NCI-H128 (cell line): ENCODE results near the gene TMEM209.

Experiments used
- DNase-seq: peaks from one replicate; lab custom pipeline; 2025; ENCODE audit not compliant: unreplicated experiment; lab: John Stamatoyannopoulos, UW

TMEM209 gene

DNA sequence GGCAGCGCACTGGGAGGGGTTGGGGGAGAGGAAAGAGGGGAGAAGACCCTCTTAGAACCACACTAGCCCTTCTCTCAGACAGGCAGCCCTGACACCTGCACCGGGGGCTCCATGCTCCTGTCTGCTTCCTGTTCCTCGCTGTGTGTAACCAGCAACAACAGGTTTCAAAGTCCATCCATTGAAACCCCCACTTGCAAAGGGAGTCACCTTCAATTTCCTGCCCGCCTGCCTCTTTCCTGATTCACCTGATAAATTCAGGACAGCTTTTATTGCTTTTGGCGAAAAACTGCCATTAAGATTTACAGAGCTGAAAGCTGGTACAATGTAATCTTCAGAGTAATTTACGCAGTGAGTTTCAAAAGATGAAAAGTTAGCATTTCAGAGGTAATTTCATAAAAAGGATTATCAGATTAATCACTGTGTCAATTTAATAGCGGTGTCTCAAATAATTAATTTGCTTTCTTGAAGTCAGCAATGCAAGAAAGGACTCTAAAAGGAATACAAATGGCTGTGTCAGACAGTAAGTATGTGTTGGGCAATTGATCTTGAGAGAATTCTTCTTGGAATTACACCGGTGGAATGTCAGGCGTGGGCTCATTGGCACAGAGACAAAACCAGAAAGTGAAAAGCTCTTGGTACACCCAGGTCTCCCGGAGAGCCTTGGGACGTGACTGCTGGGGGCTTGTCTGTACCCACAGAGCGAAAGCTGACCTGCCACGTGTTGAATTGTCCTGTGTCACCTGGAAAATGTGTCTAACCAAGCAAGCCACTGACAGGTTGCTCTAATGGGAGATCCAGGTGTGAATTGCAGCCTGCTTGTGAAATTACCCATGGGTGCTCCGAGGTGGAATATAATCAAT lies 60.7 kb downstream of the TMEM209 start:
- no peak for DNase-seq

DNA sequence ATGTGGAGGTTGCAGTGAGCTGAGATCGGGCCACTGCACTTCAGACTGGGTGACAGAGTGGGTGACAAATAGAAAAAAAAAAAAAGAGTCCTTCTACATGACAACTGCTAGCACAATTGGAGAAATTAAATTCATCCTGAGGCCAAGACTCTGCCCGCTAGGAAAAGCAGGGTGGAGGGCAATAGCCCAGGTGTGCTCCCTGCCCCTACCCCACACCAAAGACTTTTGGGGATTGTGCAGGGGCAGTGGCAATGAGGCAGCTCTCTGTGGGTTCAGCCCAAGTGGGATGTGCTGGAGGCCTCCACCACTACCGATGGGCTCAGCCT lies 61.3 kb downstream of the TMEM209 start:
- no peak for DNase-seq

DNA sequence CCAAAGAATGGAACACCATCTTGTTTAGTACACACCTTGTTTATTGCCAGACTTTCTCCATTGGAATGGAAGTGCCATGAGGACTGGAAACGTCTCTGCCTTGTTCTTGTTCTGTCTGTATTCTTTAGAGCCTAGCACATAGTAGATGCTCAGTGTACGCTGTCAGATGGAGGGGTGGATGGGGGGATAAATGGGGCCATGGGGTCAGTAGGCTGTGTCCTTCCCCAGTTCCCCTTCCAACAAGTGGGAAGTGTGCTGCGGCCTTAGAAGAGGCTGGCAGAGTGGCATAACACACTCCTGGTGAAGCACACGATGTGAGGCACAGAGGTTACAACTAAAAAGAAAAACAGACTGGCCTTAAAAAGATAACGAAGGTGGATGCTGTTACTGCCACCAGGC lies 61.9 kb downstream of the TMEM209 start:
- DNase-seq = no peak

DNA sequence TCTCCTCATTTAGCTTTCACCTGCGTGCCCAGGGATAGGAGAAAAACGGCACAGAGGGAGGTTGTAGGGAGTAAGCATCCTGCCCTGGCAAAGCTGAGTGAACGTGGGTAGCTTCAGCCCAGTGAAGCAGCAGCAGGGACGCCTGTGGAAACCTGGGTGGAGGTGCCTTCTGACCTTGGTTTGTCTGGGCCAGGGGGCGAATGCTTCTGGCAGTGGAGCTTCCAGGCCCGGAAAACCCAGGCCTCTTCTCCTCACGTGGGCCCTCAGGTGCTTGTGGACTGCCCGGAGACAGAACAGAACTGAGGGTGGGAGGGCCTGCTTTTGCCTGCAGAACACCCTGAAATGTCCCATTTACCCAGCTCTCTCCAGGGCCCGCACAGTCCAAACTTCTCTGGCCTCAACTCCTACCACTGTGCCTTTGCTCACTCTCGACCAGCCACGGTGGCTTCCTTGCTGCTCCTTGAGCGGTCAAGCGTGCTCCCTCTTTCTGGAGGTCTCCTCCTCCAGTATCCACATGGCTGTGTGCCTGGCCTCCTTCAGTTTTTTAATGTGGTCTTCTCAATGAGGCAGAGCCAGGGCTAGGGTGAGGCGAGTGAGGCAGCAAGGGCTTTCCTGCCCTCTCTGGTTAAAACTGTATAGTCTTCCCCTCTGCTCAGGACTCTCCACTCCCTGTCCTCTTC lies 62.4 kb downstream of the TMEM209 start:
- no peak for DNase-seq

DNA sequence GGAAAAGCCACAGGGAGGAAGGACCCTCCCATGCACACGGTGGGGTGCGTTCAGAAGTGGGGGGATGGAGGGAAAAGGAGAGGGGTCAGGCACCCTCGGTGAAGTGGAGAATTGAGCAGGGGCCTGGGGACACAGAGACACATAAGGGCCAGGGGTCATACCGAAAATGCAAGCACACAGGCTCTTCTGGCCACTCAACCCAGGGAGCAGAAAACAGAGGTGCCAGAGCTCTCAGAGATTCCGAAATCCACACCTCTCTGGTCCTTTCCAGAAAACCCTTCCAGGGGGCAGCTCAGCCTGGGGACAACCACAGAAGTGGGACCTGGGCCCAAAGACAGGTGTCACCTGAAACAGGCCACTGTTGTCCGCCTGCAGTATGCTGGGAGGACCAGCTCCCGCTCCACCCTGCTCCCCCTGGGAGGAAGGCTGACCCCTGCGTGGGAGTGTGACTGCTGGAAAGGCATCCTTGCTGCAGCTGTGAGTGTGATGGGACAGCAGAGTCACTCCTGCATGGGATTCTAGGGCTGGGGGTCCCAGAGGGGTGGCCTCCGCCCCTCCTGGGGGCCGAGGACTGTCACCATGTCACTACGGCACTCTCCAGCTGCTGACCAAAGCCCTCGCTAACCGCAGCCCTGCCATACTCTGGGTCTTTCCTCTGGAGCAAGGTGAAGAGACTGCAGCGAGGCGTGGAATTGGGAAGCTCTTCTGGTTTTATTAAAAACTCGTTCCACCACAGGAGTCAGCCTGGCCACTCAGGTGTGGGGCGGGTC lies 63.1 kb downstream of the TMEM209 start:
- DNase-seq = no peak

DNA sequence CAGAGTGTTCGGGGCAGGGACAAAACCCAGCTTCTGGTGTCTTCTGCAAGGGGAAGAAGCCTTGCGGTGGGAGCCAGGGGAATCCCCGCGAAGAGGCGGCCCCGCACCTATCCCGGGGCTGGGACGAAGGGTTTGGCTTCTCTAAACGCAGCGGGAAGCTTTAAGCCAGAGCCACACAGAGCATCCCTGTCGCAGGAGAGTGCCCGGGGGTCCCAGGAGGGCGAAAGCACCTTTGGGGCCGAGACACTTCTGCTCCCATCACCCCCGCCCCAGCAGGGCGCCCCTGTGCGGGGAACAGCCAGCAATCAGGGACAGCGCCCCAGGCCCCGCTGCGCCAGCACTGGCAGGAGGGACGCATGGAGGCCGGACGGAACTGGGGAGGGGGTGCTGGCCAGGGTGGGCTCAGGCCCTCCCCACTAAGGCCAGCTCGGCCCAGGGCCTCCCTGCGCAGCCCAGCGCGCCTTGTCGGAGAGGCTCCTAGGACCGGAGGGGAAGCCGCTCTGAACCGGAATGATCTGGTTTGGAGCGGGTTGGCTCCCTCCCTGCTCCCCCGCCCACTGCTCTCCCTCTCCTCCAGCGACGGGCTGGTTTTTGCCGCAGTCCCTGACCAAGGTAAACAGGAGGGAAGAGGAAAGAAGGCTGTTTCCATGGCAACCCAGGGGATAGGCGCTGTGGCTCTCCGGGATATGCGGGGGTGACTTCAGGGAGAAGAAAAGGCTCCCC lies 63.9 kb downstream of the TMEM209 start:
- no peak for DNase-seq

DNA sequence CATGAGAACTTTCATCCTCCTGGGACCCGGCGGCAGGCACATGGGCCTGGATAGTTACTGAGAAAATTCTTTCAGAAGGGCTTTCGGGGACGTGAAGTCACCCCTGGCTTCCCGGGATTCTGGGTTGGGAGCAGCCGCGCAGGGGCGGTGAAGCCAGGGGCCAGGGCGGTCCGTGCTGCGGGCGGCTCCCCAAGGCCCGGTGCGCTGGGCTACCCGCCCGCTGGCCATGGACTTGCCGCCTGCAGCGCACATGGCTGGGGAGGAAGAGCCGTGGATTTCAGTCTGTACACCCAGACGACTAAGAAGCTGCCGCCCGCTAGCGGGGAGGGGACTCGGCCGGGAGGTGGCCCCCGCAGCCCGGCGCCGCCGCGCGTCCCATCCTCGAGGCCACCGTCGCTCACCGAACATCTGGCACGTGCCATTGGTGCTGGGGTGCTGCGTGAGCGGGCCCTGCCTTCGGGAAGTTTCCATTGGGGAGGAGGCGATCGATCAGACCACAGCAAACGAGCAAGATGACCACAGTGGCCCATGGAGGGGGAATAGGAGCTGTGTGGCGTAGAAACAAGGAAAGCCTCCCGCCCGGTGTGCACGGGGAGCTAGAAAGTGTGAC lies 64.5 kb downstream of the TMEM209 start:
- no peak for DNase-seq

DNA sequence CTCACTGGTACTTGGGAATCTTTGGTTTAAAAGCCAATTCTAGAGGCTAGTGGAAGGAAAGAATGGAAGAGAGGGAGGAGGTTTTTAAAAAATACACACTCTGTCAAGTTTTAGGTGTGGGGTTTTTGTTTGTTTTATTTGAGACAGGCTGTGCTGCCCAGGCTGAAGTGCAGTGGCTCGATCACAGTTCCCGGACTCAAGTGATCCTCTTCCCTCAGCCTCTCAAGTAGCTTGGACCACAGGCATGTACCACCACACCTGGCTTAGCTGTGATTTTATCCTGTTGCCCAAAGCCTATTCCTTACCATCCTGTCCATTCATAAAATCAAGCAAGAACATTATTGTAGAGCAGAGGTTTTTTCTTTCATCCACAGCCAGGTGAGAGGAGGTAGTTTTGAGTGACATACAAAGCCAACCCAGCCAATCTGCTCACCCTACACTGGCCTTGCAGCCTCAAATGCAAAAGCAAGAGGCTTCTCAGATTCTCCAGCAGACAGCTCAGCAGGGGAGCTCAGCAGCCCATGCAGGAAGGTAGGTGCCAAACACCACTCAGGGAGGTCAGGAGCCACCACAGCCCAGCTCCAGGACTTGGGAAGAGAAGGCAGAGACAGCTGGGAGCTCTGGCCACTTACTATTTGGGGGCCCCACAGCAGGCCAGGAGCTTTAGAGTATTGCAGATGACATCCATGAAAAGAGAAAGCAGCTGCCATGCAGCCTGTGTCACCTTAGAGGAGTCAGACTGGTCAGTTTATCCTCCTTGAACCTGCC lies 65.8 kb downstream of the TMEM209 start:
- DNase-seq = no peak

DNA sequence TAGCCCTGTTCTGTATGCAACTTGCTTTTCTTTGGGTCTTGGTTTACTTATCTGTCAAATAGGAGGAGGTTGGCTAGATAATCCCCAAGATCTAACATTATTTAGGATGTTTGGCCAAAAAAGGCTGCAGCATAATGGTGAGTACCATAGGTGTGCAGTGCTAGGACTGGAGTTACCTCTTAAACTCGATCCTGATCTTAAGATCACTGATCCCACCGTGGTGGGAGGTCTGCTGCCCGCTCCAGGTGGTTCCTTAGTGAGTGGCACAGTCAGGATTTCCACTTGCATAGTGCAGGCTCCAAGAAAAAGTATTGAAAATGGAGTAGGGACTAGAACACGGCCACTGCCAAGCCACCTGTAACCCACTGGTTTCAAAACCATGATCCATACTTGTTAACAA lies 68.0 kb downstream of the TMEM209 start:
- no peak for DNase-seq

DNA sequence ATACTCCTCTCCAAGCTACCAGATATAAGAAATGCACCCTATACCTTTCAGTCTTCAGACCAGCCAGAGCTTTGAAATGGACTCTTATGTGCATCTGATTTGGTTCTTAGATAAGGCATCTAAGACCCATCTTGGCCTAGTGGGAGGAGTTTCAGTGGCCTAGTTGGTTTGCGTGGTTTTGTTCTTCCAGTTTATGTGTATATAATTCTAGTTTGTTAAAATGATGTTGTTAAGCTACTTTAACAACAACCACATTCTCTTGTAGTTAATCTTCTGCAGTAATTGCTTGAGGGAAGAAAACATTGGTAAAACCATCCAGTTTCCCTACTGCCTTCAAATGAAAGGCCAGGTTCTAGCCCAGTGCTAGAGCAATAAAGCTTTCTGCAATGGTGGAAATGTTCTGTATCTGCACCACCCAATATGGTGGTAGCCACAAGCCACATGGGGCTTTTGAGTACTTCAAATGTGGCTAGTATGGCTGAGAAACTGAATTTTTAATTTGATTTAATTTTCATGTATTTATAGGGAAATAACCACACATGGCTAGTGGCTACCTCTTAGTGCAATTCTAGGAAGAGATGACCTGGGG lies 68.5 kb downstream of the TMEM209 start:
- DNase-seq = no peak

DNA sequence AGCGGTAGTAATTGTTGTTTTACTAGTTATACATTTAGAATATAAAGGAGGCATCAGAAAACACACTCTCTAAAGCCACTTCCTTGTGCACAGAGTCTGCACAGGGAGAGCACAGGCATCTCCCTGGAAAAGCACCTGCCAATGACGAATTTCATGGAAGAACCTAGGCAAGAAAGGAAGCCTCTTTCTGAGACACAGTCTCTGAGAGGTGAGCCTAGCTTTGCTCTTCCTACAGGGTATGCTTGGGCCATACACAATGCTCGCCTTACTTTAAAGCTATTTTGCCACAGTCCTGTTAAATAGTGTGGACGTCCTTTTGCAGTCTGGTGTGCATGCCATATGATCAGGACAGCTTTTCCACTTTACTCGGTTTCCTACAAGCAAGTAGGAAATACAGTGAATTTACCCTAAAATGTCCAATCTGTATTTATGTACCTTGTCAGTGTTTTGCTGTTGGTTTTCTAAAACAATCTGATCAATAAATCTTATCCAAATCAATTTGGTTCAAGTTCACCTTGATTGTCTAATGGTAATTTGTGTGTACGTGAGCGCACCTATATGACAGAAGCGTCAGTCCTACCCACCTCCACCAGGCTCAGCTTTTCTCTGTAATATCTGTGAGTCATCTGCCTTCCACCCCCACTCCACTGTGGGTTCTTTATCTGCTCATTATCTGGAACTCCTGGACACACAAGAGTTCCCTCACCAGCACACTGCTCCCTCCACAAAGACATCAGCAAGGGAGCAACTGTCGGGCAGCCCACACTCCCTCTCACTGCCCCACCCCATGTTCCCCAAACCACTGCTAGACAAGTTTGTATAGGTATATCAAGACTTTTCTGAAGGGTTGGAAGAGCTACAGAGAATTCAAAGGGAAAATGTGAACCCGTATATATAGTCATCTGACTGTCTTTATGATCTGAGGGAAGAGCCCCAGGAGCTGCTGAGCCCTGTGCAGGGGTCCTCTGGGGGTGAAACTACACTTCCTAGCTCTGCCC lies 69.7 kb downstream of the TMEM209 start:
- DNase-seq = no peak

DNA sequence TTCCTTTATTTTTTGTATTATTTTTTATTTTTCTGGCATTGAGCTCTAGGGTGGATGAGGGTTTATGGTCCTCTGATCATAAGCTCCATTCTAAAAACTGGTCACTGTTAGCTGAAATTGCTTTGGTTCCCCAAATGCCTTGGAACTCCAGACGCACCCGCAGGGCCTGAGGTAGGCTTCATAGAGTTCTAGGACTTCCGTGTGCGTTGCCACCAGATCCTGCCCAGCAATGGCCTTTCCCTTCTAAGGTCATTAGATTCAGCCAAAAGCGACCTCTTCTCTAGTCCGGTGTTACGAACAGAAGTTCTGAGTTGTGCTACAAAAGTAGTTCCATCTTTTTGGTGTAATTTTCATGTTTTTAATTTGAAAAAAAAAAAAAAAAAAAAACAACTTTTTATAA lies 70.5 kb downstream of the TMEM209 start:
- DNase-seq = no peak

DNA sequence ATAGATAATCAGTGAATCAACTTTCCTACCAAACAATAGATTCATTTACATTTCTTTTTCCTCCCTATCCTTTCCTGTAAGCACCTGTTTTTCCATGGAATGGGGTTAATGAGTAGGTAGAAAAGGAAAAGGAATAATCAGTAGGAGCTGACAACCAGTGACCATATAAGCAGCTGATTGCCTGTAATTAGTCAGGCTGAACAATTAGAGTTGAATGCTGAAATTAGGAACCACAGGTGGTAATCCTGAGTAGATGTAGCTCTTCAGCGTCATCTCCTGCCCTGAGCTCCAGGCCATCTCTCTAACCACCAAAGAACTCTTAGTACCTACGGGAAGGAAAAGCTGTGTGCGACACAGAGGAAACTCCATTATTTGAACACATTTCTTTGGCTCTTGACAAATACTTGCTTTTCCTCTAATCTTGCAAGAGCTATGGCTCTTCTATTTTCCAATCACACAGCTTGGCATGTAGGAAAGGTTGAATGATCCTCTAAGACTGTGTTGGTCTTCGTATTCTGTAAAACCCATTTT lies 71.0 kb downstream of the TMEM209 start:
- DNase-seq = no peak

DNA sequence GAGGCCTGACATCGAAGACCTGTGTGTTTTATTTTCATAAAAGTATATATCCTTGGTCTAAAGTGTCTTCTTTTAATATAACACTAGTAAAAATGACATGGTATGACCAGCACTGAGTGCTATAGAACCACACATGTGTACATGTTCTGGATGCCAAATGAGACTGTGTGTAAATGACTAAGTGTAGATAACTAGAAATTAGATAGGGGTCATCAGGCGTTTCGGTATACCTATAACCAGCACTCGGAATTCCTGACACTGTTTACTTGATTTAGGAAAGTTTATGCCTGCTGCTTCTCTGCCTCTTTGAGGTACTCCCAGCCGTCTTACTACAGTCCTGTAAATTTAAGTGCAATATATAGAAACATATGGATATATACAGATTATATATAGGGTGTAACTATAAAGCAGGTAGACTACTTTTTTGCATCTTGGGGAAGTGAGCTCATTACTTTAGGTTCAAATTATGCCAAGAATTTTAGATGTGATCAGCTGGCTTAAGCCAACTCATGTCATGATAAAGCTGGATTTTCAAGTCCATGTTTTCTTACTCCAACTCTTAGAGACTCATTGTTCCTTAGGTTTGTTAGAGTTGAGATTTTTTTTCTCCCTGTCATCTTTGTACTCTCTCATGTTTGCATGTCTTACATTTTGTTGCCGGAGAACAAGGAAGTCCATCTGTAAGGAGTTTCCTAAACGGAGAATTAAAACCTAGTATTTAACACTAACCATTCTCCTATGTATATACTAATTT lies 72.0 kb downstream of the TMEM209 start:
- no peak for DNase-seq

DNA sequence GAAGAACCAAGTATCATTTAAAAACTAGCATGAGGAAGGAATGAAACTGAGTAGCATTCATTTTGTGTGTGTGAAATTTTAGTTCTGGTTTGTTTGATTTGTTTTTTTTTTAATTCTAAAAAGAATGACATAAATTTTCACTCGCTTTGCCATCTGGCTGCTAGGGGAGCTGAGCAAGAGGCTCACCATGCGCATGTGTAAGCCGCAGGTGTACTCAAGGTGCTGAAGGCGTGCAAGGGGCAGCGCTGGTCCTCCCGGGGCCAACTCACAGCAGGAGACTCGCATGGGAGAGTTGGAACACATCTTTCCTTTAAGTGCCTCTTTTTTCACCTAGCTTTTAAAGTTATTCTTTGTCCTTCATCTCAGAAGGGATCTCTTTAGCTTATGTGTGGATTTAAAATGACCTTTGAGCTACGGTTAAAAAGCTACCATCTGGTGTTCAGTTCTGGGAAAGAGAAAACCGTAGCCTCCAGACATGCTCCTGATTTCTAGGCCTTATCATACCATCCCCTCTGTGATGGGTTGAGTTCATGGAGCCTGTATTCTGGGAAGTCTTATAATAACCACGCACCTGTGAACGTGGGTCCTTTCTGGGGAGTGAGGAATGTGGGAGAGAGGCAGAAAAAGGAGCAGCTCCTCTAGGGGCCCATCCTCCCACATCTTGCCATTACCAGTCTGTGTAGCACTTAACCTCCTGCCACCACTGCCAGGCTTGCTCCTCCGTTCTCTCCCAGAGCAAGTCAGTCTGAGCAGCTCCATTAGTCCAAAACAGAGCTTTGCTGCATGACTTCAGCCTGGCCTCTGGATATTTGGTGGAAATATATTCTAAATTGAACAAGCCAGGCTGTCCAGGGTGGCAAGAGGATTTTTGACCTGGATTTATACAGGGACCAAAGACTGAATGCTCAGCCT lies 73.0 kb downstream of the TMEM209 start:
- no peak for DNase-seq

DNA sequence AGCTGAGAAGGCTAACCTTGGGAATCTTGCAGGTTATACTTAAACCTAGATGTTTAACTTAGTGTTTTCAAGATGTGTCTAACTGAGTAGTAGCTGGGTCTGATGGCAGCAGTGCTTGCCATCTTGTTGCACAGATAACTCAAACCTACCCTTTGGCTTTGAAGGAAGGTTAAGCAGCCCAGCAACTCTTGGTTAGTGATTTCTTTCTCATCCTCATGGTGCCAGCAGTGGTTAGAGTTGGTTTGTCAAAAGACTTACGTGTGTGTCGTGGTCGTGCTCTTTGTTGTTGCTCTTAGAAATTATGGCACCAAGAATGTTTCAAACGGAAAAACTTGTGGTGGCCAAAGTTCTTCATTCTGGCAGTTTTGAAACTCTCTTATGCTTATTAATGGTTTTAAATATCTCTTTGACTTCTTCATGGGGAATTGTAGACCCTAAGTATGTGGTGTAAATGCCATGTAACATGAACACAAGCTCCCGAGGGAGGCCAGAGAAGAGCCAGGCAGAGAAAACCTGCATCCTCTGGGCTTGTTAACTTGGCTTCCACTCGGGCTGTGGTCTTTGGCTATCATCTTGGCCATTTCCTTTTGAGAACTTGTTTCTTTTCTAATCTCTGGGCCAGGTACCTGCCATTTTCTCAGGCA lies 73.9 kb downstream of the TMEM209 start:
- DNase-seq = no peak
